SK-N-SH treated with all-trans-retinoic acid at 6 μM for 48 hours (cell line): ENCODE results near the gene CCL11.

Source experiments
- ATAC-seq: fragments of 200-7000 bp; cut with Tn5 transposase; 3 replicates; pipeline ENCODE4 v1.9.1; 2020; ENCODE audit warnings: mild to moderate bottlenecking, moderate library complexity
- ARNTL ChIP-seq: fragments of 450-650 bp; formaldehyde crosslinking; IDR thresholded peaks from 2 replicates; pipeline ENCODE4 v1.5.0; 2020; ENCODE audit warnings: low read depth, mild to moderate bottlenecking, moderate library complexity, borderline replicate concordance
- BACH2 ChIP-seq: fragments of 250-450 bp; sonication (Bioruptor Pico); IDR thresholded peaks from 2 replicates; pipeline ENCODE4 v1.9.0; 2021; ENCODE audit warnings: mild to moderate bottlenecking, borderline replicate concordance
- CREB5 ChIP-seq: fragments of 250-450 bp; sonication (Bioruptor Pico); IDR thresholded peaks from 2 replicates; pipeline ENCODE4 v1.5.1; 2020; ENCODE audit warnings: low read depth, mild to moderate bottlenecking, moderate library complexity
- CSDC2 ChIP-seq: fragments of 250-450 bp; sonication (Bioruptor Pico); IDR thresholded peaks from 2 replicates; pipeline ENCODE4 v1.5.0; 2020; ENCODE audit warnings: mild to moderate bottlenecking, moderate library complexity
- GLIS3 ChIP-seq: fragments of 250-450 bp; sonication (Bioruptor Pico); IDR thresholded peaks from 2 replicates; pipeline ENCODE4 v1.5.0; 2020; ENCODE audit warnings: mild to moderate bottlenecking, moderate library complexity
- ISL1 ChIP-seq: fragments of 250-450 bp; sonication (Bioruptor Pico); IDR thresholded peaks from 2 replicates; pipeline ENCODE4 v2.1.2; 2022; ENCODE audit warnings: mild to moderate bottlenecking, moderate library complexity
- OSR1 ChIP-seq: fragments of 250-450 bp; sonication (Bioruptor Pico); IDR thresholded peaks from 2 replicates; pipeline ENCODE4 v1.8.0; 2022; ENCODE audit warnings: moderate library complexity, mild to moderate bottlenecking, inconsistent platforms
- PATZ1 ChIP-seq: fragments of 250-450 bp; sonication (Bioruptor Pico); IDR thresholded peaks from 2 replicates; pipeline ENCODE4 v1.8.0; 2020; ENCODE audit warnings: mild to moderate bottlenecking, moderate library complexity, borderline replicate concordance
- RARB ChIP-seq: fragments of 250-450 bp; sonication (Bioruptor Pico); IDR thresholded peaks from 2 replicates; pipeline ENCODE4 v1.8.0; 2021; ENCODE audit warnings: mild to moderate bottlenecking, moderate library complexity
- SNAI2 ChIP-seq: fragments of 250-450 bp; sonication (Bioruptor Pico); IDR thresholded peaks from 2 replicates; pipeline ENCODE4 v1.5.0; 2020; ENCODE audit warnings: mild to moderate bottlenecking, moderate library complexity
- TCF4 ChIP-seq: fragments of 250-450 bp; sonication (Bioruptor Pico); IDR thresholded peaks from 2 replicates; pipeline ENCODE4 v1.8.0; 2021; ENCODE audit warnings: mild to moderate bottlenecking, moderate library complexity, borderline replicate concordance
- TOX ChIP-seq: fragments of 250-450 bp; sonication (Bioruptor Pico); IDR thresholded peaks from 2 replicates; pipeline ENCODE4 v1.8.0; 2021; ENCODE audit warnings: mild to moderate bottlenecking, moderate library complexity, borderline replicate concordance
- ZC3H10 ChIP-seq: fragments of 250-450 bp; sonication (Bioruptor Pico); IDR thresholded peaks from 2 replicates; pipeline ENCODE4 v1.5.1; 2021; ENCODE audit warnings: mild to moderate bottlenecking, moderate library complexity
- ZFP3 ChIP-seq: fragments of 250-450 bp; sonication (Bioruptor Pico); IDR thresholded peaks from 2 replicates; pipeline ENCODE4 v1.5.0; 2020; ENCODE audit warnings: mild to moderate bottlenecking, moderate library complexity
- ZFP30 ChIP-seq: fragments of 450-650 bp; formaldehyde crosslinking; IDR thresholded peaks from 2 replicates; pipeline ENCODE4 v1.5.0; 2022; ENCODE audit warnings: mild to moderate bottlenecking, moderate library complexity
- ZNF565 ChIP-seq: fragments of 450-650 bp; formaldehyde crosslinking; conservative IDR thresholded peaks from 2 replicates; pipeline ENCODE4 v1.5.0; 2020; ENCODE audit warnings: low read depth, mild to moderate bottlenecking, moderate library complexity
- ZNF70 ChIP-seq: fragments of 450-650 bp; formaldehyde crosslinking; IDR thresholded peaks from 2 replicates; pipeline ENCODE4 v1.5.0; 2020; ENCODE audit warnings: mild to moderate bottlenecking, moderate library complexity
- ZNF8 ChIP-seq: fragments of 450-650 bp; formaldehyde crosslinking; IDR thresholded peaks from 2 replicates; pipeline ENCODE4 v1.5.0; 2020; ENCODE audit warnings: mild to moderate bottlenecking, moderate library complexity
- TF ChIP-seq, protein P1 (sequence below): fragments of 250-450 bp; sonication (Bioruptor Pico); IDR thresholded peaks from 2 replicates; pipeline ENCODE4 v1.5.1; 2021; ENCODE audit warnings: mild to moderate bottlenecking, moderate library complexity
- TF ChIP-seq, protein P2 (sequence below): fragments of 250-450 bp; sonication (Bioruptor Pico); IDR thresholded peaks from 2 replicates; pipeline ENCODE4 v1.5.0; 2020; ENCODE audit warnings: mild to moderate bottlenecking, moderate library complexity

The CCL11 gene

GRCh38 chr17:34254146-34254545 is 31.4 kb upstream of the CCL11 start:
- peak; percentile 53 for ATAC-seq
- TF ChIP-seq ARNTL (CRISPR knock-in tag) = no peak
- TF ChIP-seq, protein P1, sequence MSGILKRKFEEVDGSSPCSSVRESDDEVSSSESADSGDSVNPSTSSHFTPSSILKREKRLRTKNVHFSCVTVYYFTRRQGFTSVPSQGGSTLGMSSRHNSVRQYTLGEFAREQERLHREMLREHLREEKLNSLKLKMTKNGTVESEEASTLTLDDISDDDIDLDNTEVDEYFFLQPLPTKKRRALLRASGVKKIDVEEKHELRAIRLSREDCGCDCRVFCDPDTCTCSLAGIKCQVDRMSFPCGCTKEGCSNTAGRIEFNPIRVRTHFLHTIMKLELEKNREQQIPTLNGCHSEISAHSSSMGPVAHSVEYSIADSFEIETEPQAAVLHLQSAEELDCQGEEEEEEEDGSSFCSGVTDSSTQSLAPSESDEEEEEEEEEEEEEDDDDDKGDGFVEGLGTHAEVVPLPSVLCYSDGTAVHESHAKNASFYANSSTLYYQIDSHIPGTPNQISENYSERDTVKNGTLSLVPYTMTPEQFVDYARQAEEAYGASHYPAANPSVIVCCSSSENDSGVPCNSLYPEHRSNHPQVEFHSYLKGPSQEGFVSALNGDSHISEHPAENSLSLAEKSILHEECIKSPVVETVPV (CRISPR knock-in tag) = no peak
- no peak for TF ChIP-seq TOX (CRISPR knock-in tag)
- no peak for TF ChIP-seq PATZ1 (CRISPR knock-in tag)
- no peak for TF ChIP-seq GLIS3 (CRISPR knock-in tag)
- TF ChIP-seq ZFP30 (CRISPR knock-in tag) = no peak
- TF ChIP-seq CREB5 (CRISPR knock-in tag) = no peak
- no peak for TF ChIP-seq ZNF70 (CRISPR knock-in tag)
- TF ChIP-seq ZNF565 = no peak
- TF ChIP-seq TCF4 (CRISPR knock-in tag) = no peak

DNA sequence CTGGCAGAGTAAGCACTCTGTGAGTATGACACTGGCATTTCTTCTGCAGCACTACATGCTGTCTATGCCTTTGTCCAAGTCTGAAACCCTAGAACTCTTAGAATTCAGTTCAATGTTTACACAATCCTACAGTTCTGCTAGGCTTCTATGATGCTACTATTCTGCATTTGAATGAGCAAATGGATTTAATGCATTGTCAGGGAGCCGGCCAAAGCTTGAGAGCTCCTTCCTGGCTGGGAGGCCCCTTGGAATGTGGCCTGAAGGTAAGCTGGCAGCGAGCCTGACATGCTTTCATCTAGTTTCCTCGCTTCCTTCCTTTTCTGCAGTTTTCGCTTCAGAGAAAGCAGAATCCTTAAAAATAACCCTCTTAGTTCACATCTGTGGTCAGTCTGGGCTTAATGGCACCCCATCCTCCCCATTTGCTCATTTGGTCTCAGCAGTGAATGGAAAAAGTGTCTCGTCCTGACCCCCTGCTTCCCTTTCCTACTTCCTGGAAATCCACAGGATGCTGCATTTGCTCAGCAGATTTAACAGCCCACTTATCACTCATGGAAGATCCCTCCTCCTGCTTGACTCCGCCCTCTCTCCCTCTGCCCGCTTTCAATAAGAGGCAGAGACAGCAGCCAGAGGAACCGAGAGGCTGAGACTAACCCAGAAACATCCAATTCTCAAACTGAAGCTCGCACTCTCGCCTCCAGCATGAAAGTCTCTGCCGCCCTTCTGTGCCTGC is 30.7 kb upstream of the CCL11 start, which contains the start of gene CCL2:
CCL2 (plus strand) TSS at position 635 of the 730 bp plus-strand sequence; CDS start at position 700, 65 bp downstream.
- TF ChIP-seq ISL1 = peak; percentile 71
- no peak for TF ChIP-seq ZNF565
- TF ChIP-seq ZNF70 (CRISPR knock-in tag) = no peak
- TF ChIP-seq ARNTL (CRISPR knock-in tag) = no peak
- TF ChIP-seq PATZ1 (CRISPR knock-in tag) = no peak
- TF ChIP-seq SNAI2 (CRISPR knock-in tag) = no peak
- no peak for TF ChIP-seq ZNF8
- TF ChIP-seq OSR1 = no peak
- TF ChIP-seq, protein P2, sequence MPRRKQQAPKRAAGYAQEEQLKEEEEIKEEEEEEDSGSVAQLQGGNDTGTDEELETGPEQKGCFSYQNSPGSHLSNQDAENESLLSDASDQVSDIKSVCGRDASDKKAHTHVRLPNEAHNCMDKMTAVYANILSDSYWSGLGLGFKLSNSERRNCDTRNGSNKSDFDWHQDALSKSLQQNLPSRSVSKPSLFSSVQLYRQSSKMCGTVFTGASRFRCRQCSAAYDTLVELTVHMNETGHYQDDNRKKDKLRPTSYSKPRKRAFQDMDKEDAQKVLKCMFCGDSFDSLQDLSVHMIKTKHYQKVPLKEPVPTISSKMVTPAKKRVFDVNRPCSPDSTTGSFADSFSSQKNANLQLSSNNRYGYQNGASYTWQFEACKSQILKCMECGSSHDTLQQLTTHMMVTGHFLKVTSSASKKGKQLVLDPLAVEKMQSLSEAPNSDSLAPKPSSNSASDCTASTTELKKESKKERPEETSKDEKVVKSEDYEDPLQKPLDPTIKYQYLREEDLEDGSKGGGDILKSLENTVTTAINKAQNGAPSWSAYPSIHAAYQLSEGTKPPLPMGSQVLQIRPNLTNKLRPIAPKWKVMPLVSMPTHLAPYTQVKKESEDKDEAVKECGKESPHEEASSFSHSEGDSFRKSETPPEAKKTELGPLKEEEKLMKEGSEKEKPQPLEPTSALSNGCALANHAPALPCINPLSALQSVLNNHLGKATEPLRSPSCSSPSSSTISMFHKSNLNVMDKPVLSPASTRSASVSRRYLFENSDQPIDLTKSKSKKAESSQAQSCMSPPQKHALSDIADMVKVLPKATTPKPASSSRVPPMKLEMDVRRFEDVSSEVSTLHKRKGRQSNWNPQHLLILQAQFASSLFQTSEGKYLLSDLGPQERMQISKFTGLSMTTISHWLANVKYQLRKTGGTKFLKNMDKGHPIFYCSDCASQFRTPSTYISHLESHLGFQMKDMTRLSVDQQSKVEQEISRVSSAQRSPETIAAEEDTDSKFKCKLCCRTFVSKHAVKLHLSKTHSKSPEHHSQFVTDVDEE (CRISPR knock-in tag) = no peak
- 0 out of 2 replicates have a peak, but pooled peaks have one; percentile 39 for TF ChIP-seq CSDC2
- ATAC-seq = peak; percentile 81

- ATAC-seq = peak; percentile 13
- no peak for TF ChIP-seq GLIS3 (CRISPR knock-in tag)
- TF ChIP-seq ISL1 = no peak
- TF ChIP-seq BACH2 (CRISPR knock-in tag) = no peak
- no peak for TF ChIP-seq ZNF70 (CRISPR knock-in tag)
- TF ChIP-seq, protein P2 (CRISPR knock-in tag) = no peak
- TF ChIP-seq CSDC2 = no peak
- TF ChIP-seq ARNTL (CRISPR knock-in tag) = no peak
- TF ChIP-seq ZFP3 (CRISPR knock-in tag) = no peak
- no peak for TF ChIP-seq CREB5 (CRISPR knock-in tag)
- no peak for TF ChIP-seq ZC3H10 (CRISPR knock-in tag)
- no peak for TF ChIP-seq ZNF8
- no peak for TF ChIP-seq RARB (CRISPR knock-in tag)
- TF ChIP-seq SNAI2 (CRISPR knock-in tag) = no peak
- TF ChIP-seq, all 23 proteins: peak for 0
Observed at GRCh38 chr17:34255381-34255732, 30.2 kb upstream of the CCL11 start.
